Measurements from ENCODE around the gene BRI3BP. TPM values are rescaled to one million over a fixed set of nuclear protein-coding genes. Genes with fewer than 3 reads are reported as not detected.
"Not testable (repeated sequence)": the region's sequence is repeated elsewhere in the genome, so short reads cannot be mapped to it uniquely, and the experiment has no call there.

BRI3BP gene
- total RNA-seq, 1 donor from 2014 or later, result 12.0 TPM

GRCh38 chr12:125071456-125071855, 78.0 kb downstream of the BRI3BP start:
- no peak for DNase-seq (ENCODE audit: low spot score, unreplicated experiment)
- H3K36me3 Mint-ChIP-seq (ENCODE audit: insufficient read depth), result peaks cover 14% of the 10 kb centered on the region
- H3K4me1 Mint-ChIP-seq (ENCODE audit: low read depth), result peaks cover 4% of the 10 kb centered on the region
- H3K4me3 Mint-ChIP-seq (ENCODE audit: low read depth), result no peak overlapping the region
- no peak overlapping the region for H3K27ac Mint-ChIP-seq
- TF ChIP-seq, protein P1, sequence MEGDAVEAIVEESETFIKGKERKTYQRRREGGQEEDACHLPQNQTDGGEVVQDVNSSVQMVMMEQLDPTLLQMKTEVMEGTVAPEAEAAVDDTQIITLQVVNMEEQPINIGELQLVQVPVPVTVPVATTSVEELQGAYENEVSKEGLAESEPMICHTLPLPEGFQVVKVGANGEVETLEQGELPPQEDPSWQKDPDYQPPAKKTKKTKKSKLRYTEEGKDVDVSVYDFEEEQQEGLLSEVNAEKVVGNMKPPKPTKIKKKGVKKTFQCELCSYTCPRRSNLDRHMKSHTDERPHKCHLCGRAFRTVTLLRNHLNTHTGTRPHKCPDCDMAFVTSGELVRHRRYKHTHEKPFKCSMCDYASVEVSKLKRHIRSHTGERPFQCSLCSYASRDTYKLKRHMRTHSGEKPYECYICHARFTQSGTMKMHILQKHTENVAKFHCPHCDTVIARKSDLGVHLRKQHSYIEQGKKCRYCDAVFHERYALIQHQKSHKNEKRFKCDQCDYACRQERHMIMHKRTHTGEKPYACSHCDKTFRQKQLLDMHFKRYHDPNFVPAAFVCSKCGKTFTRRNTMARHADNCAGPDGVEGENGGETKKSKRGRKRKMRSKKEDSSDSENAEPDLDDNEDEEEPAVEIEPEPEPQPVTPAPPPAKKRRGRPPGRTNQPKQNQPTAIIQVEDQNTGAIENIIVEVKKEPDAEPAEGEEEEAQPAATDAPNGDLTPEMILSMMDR (IDR thresholded peaks at IDR 0.05; ENCODE audit: unreplicated experiment), result no peak
- H3K27me3 Mint-ChIP-seq, result no peaks in the 10 kb centered on the region
- H3K9me3 Mint-ChIP-seq (ENCODE audit: low read depth), result no peaks in the 10 kb centered on the region

- H3K4me3 Mint-ChIP-seq (ENCODE audit: low read depth), result no peak overlapping the region
- H3K36me3 Mint-ChIP-seq (ENCODE audit: insufficient read depth), result peaks cover 17% of the 10 kb centered on the region
- DNase-seq (ENCODE audit: low spot score, unreplicated experiment), result no peak
- no peaks in the 10 kb centered on the region for H3K9me3 Mint-ChIP-seq (ENCODE audit: low read depth)
- H3K27me3 Mint-ChIP-seq, result no peaks in the 10 kb centered on the region
- no peak overlapping the region for H3K27ac Mint-ChIP-seq
- H3K4me1 Mint-ChIP-seq (ENCODE audit: low read depth), result no peaks in the 10 kb centered on the region
- TF ChIP-seq, protein P1 (IDR thresholded peaks at IDR 0.05; ENCODE audit: unreplicated experiment), result no peak
These were observed 79.1 kb downstream of the BRI3BP start for GRCh38 chr12:125072496-125072895.

GRCh38 chr12:125074294-125074693, 80.8 kb downstream of the BRI3BP start:
- H3K27me3 Mint-ChIP-seq; DNase-seq (ENCODE audit: low spot score, unreplicated experiment); H3K27ac Mint-ChIP-seq; H3K4me3 Mint-ChIP-seq (ENCODE audit: low read depth); H3K4me1 Mint-ChIP-seq (ENCODE audit: low read depth); H3K9me3 Mint-ChIP-seq (ENCODE audit: low read depth): not testable (repeated sequence)
- peaks cover 22% of the 10 kb centered on the region for H3K36me3 Mint-ChIP-seq (ENCODE audit: insufficient read depth)

GRCh38 chr12:125076103-125076502, 82.7 kb downstream of the BRI3BP start:
- DNase-seq (ENCODE audit: low spot score, unreplicated experiment), result no peak
- Mint-ChIP-seq H3K9me3 (ENCODE audit: low read depth) (no peaks in the 10 kb centered on the region), H3K27me3 (no peaks in the 10 kb centered on the region), H3K27ac (no peak overlapping the region), H3K36me3 (ENCODE audit: insufficient read depth) (peaks cover 25% of the 10 kb centered on the region), H3K4me1 (ENCODE audit: low read depth) (no peaks in the 10 kb centered on the region), H3K4me3 (ENCODE audit: low read depth) (no peak overlapping the region)
- TF ChIP-seq, protein P1 (IDR thresholded peaks at IDR 0.05; ENCODE audit: unreplicated experiment), result no peak

DNA sequence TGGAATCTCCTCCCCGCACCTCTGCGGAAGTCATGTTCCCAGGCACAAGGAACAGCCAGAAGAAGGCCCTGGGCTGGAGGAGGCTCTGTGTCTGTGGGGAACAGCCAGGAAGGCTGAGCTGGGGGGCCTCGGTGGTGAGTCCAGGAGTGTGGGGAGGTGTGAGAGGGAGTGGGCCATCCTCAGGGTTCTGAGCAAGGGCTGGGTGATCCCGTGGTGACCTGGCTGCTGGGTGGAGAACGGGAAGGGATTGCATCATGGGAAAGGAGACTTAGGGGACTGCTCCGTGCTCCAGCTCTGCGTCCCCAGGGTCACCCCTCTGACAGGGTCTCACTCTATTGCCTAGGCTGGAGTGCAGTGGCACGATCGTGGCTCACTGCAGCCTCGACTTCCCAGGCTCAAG, 85.6 kb downstream of the BRI3BP start:
- DNase-seq (ENCODE audit: low spot score, unreplicated experiment), result no peak
- H3K4me1 Mint-ChIP-seq (ENCODE audit: low read depth), result no peaks in the 10 kb centered on the region
- TF ChIP-seq, protein P1 (IDR thresholded peaks at IDR 0.05; ENCODE audit: unreplicated experiment), result no peak
- no peak overlapping the region for H3K27ac Mint-ChIP-seq
- no peaks in the 10 kb centered on the region for H3K9me3 Mint-ChIP-seq (ENCODE audit: low read depth)
- H3K4me3 Mint-ChIP-seq (ENCODE audit: low read depth), result no peak overlapping the region
- H3K27me3 Mint-ChIP-seq, result no peaks in the 10 kb centered on the region
- H3K36me3 Mint-ChIP-seq (ENCODE audit: insufficient read depth), result peaks cover 30% of the 10 kb centered on the region

All from progenitor cell of endocrine pancreas (in vitro differentiated cells).